ENCODE results near the gene MRFAP1.

MRFAP1 gene

DNA sequence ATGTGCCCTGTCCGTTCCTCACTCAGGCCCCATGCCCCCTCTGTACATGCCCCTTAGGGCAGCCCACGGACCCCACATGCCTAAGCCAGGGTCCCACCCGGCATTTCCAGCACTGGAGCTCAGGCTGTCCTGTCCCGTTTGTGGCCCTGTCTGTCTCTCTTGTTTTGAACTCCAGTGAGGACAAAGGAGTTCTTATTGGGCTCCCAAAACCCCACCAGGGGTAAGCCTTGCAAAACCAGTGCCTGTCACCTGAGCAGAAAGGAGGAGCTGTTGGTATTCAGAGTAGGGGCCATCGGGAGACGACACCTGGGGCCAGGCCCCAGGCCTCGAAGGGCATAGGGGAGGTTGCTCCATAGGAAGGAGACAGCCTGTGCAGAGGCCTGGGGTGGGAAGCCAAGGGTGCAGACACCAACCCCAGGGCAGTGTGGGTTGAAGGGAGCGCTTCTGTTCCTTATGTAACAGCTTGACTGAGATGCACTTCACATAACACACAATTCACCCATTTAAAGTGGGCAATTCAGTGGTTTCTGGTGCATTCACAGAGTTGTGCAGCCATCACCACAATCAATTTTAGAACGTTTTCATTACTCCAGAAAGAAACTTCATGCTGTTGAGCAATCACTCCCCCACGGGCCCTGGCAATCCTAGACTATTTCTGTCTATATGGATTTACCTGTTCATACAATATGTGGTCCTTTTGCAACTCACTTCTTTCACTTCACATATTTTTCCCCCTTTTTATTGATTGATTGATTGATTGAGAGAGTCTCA lies 33.8 kb upstream of the MRFAP1 start:
- H3K9me3 ChIP-seq (ENCODE audit: severe bottlenecking): peaks cover 11% of the 10 kb centered on the region
- DNase-seq: no peak
- H3K27ac ChIP-seq: no peak overlapping the region
- no peaks in the 10 kb centered on the region for H3K27me3 ChIP-seq (ENCODE audit: insufficient read depth, low read depth, severe bottlenecking)
- H3K4me3 ChIP-seq (ENCODE audit: low read depth, low read length): no peak overlapping the region
- TF ChIP-seq, protein P1, sequence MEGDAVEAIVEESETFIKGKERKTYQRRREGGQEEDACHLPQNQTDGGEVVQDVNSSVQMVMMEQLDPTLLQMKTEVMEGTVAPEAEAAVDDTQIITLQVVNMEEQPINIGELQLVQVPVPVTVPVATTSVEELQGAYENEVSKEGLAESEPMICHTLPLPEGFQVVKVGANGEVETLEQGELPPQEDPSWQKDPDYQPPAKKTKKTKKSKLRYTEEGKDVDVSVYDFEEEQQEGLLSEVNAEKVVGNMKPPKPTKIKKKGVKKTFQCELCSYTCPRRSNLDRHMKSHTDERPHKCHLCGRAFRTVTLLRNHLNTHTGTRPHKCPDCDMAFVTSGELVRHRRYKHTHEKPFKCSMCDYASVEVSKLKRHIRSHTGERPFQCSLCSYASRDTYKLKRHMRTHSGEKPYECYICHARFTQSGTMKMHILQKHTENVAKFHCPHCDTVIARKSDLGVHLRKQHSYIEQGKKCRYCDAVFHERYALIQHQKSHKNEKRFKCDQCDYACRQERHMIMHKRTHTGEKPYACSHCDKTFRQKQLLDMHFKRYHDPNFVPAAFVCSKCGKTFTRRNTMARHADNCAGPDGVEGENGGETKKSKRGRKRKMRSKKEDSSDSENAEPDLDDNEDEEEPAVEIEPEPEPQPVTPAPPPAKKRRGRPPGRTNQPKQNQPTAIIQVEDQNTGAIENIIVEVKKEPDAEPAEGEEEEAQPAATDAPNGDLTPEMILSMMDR (IDR thresholded peaks at IDR 0.05; ENCODE audit: low read depth, low read length): no peak
- peaks cover 10% of the 10 kb centered on the region for H3K36me3 ChIP-seq

DNA sequence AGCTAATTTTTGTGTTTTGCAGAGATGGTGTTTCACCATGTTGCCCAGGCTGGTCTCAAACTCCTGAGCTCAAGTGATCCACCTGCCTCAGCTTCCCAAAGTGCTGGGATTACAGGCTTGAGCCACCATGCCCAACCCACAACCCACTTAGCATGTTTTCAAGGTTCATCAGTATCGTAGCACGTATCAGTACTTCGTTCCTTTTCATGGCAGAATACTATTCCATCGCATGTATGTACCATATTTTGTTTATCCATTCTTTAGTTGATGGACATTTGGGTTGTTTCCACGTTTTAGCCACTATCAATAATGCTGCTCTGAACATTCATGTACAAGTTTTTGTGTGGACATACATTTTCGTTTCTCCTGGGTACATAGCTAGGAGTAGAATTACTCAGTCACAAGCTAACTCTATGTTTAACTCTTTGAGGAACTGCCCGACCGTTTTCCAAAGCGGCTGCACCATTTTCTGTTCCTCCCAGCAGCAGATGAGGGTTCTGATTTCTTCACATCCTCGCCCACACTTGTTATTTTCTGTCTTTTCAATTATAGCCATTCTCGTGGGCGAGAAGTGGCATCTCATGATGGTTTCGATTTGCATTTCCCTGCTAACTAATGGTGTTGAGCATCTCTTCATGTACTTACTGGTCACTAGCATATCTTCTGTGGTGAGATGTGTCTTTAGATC lies 33.0 kb upstream of the MRFAP1 start:
- Histone ChIP-seq H3K27ac (no peak overlapping the region), H3K9me3 (ENCODE audit: severe bottlenecking) (peaks cover 11% of the 10 kb centered on the region), H3K36me3 (peaks cover 10% of the 10 kb centered on the region), H3K4me3 (ENCODE audit: low read depth, low read length) (no peak overlapping the region), H3K27me3 (ENCODE audit: insufficient read depth, low read depth, severe bottlenecking) (no peaks in the 10 kb centered on the region)
- TF ChIP-seq, protein P1 (IDR thresholded peaks at IDR 0.05; ENCODE audit: low read depth, low read length): no peak
- no peak for DNase-seq

DNA sequence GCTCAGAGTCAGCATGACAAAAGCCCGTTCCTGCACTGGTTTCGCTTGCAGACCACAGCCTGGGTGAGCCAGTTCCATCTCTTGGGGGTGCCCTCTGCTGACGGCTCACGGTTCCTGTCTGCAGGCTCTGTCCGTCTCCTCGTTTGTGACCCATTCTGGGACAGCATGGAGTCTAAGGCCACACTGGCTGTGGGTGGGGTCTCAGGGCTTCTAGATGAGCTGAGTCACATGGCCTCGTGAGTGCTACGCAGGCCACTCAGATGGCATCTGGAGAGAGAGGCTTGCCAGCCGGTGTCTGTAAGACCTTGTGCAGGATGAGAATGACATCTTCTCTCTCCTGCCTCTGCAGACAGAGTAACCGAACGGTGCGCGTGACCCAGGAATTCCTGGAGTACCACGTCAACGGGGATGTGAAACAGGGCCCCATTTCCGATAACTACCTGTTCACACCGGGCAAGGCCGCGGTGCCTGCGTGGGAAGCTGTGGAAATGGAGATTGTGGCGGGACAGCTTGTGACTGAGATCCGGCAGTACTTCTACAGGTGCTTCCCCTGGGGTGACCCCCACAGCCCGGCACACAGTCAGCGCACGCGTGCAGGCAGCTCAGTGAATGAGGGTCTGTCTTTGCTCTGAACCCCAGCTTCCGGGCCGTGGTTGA lies 31.6 kb upstream of the MRFAP1 start:
- Histone ChIP-seq H3K4me3 (ENCODE audit: low read depth, low read length) (no peak overlapping the region), H3K36me3 (peaks cover 10% of the 10 kb centered on the region), H3K27ac (no peak overlapping the region), H3K27me3 (ENCODE audit: insufficient read depth, low read depth, severe bottlenecking) (no peaks in the 10 kb centered on the region), H3K9me3 (ENCODE audit: severe bottlenecking) (peaks cover 11% of the 10 kb centered on the region)
- DNase-seq: peak; percentile 81
- TF ChIP-seq, protein P1 (IDR thresholded peaks at IDR 0.05; ENCODE audit: low read depth, low read length): peak; percentile 77

DNA sequence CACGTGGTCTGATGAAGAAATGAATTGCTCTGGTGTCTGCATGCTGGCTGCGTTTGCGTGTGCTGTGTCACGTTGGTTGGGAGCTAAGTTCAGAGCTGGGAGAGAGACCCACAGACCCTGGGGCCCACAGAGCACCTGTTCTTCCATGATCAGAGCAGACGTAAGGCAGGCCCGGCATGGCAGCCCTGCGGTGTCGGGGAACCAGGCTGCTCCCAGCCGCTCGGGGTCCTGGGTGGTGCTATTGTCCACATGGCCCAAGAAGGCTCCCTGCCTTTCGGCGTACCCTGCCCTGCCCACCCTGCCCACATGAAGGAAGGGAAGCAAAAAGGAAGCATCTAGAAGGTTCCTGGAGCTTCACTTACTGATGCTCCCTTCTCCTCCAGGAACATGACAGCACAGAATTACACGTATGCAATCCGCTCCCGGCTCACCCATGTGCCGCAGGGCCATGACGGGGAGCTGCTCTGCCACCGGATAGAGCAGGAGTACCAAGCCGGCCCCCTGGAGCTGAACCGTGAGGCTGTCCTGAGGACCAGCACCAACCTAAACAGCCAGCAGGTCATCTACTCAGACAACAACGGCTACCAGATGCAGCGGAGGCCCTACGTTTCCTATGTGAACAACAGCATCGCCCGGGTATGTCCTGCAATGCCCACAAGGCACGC lies 30.9 kb upstream of the MRFAP1 start:
- TF ChIP-seq, protein P1 (IDR thresholded peaks at IDR 0.05; ENCODE audit: low read depth, low read length): no peak
- DNase-seq: no peak
- Histone ChIP-seq H3K36me3 (peaks cover 10% of the 10 kb centered on the region), H3K27ac (no peak overlapping the region), H3K9me3 (ENCODE audit: severe bottlenecking) (peaks cover 11% of the 10 kb centered on the region), H3K27me3 (ENCODE audit: insufficient read depth, low read depth, severe bottlenecking) (no peaks in the 10 kb centered on the region), H3K4me3 (ENCODE audit: low read depth, low read length) (no peak overlapping the region)

DNA sequence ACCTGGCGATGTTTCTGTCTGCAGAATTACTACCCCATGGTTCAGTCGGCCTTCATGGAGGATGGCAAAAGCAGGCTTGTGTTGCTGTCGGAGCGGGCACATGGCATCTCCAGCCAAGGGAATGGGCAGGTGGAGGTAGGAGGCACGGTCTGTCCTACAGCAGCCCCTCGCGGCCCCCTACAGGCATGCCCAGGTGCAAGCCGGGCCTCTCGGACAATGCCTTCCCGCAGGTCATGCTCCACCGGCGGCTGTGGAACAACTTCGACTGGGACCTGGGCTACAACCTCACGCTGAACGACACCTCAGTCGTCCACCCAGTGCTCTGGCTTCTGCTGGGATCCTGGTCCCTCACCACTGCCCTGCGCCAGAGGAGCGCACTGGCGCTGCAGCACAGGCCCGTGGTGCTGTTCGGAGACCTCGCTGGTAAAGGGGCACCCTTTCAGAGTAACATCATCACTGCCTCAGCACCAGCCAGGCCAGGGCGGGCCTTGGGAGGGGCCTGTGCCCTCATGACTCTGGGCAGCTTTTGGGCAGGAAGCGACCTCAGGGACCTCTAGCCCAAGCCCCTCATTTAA lies 29.5 kb upstream of the MRFAP1 start:
- Histone ChIP-seq H3K27me3 (ENCODE audit: insufficient read depth, low read depth, severe bottlenecking) (no peaks in the 10 kb centered on the region), H3K36me3 (no peaks in the 10 kb centered on the region; the same call in 1 of the 2 replicates), H3K9me3 (ENCODE audit: severe bottlenecking) (no peaks in the 10 kb centered on the region), H3K27ac (no peak overlapping the region), H3K4me3 (ENCODE audit: low read depth, low read length) (no peak overlapping the region)
- TF ChIP-seq, protein P1 (IDR thresholded peaks at IDR 0.05; ENCODE audit: low read depth, low read length): 0 out of 2 replicates have a peak, but pooled peaks have one; percentile 2
- no peak for DNase-seq

Measured in WERI-Rb-1 (cell line).